WTC11 (cell line): ENCODE results near the gene RELB. TPM values are rescaled to one million over a fixed set of nuclear protein-coding genes. Genes with fewer than 3 reads are reported as not detected.

ENCODE experiments used
- ATAC-seq: fragments of 200-7000 bp; cut with Tn5 transposase; 2 replicates; pipeline ENCODE4 v1.10.0; 2021; ENCODE audit warnings: mild to moderate bottlenecking, moderate library complexity
- CTCF ChIA-PET: fragments of 300-600 bp; sonication (Branson Sonifier 250); formaldehyde crosslinking; loops from one replicate; lab custom pipeline; 2021; ENCODE audit warnings: antibody characterized with exemption; lab: Charles Lee
- POLR2A ChIA-PET: fragments of 350-600 bp; sonication (Branson Sonifier 250); formaldehyde crosslinking; loops from one replicate; lab custom pipeline; 2021; ENCODE audit warnings: antibody characterized with exemption; lab: Charles Lee
- DNase-seq: peaks from one replicate; pipeline ENCODE4 v3.0.0; 2021; ENCODE audit warnings: low spot score
- H3K27ac Mint-ChIP-seq: 2 replicates; pipeline ENCODE4 v1.8.0; 2021; ENCODE audit warnings: mixed read lengths
- H3K27me3 Mint-ChIP-seq: 2 replicates; pipeline ENCODE4 v1.8.0; 2021; ENCODE audit warnings: low read depth, mild to moderate bottlenecking, moderate library complexity, mixed read lengths
- H3K36me3 Mint-ChIP-seq: 2 replicates; pipeline ENCODE4 v1.8.0; 2021; ENCODE audit warnings: mixed read lengths
- H3K4me1 Mint-ChIP-seq: 2 replicates; pipeline ENCODE4 v1.8.0; 2022; ENCODE audit warnings: mixed read lengths
- H3K4me3 Mint-ChIP-seq: 2 replicates; pipeline ENCODE4 v1.8.0; 2021; ENCODE audit warnings: mild to moderate bottlenecking, moderate library complexity, mixed read lengths
- H3K9me3 Mint-ChIP-seq: 2 replicates; pipeline ENCODE4 v1.8.0; 2021; ENCODE audit warnings: mixed read lengths
- AR ChIP-seq: fragments of 250-450 bp; sonication (Bioruptor Pico); IDR thresholded peaks from 2 replicates; pipeline ENCODE4 v1.9.0; 2021; ENCODE audit warnings: mild to moderate bottlenecking
- ATF3 ChIP-seq: sonication (generic); formaldehyde crosslinking; conservative IDR thresholded peaks from 2 replicates; pipeline ENCODE4 v1.8.1; 2022; ENCODE audit warnings: mild to moderate bottlenecking, missing genetic modification reagents
- E2F5 ChIP-seq: sonication (generic); formaldehyde crosslinking; IDR thresholded peaks from 2 replicates; pipeline ENCODE4 v1.8.1; 2022; ENCODE audit warnings: mild to moderate bottlenecking, moderate library complexity, missing genetic modification reagents
- ETV6 ChIP-seq: sonication (generic); formaldehyde crosslinking; IDR thresholded peaks from 2 replicates; pipeline ENCODE4 v1.8.1; 2022; ENCODE audit warnings: mild to moderate bottlenecking, missing genetic modification reagents
- FOXK1 ChIP-seq: sonication (generic); formaldehyde crosslinking; IDR thresholded peaks from 2 replicates; pipeline ENCODE4 v1.8.0; 2022; ENCODE audit warnings: mild to moderate bottlenecking, moderate library complexity, missing genetic modification reagents
- GABPB1 ChIP-seq: sonication (generic); formaldehyde crosslinking; IDR thresholded peaks from 2 replicates; pipeline ENCODE4 v1.8.1; 2023; ENCODE audit warnings: mild to moderate bottlenecking, missing genetic modification reagents
- JAZF1 ChIP-seq: fragments of 250-450 bp; sonication (Bioruptor Pico); IDR thresholded peaks from 2 replicates; pipeline ENCODE4 v1.9.0; 2021; ENCODE audit warnings: moderate library complexity, mild to moderate bottlenecking, inconsistent platforms
- KAT7 ChIP-seq: sonication (generic); formaldehyde crosslinking; IDR thresholded peaks from 2 replicates; pipeline ENCODE4 v1.8.1; 2023; ENCODE audit warnings: missing genetic modification reagents, mild to moderate bottlenecking, borderline replicate concordance
- NFATC4 ChIP-seq: fragments of 250-450 bp; sonication (Bioruptor Pico); IDR thresholded peaks from 2 replicates; pipeline ENCODE4 v1.9.0; 2021; ENCODE audit warnings: mild to moderate bottlenecking
- NFE2L1 ChIP-seq: sonication (generic); formaldehyde crosslinking; IDR thresholded peaks from 2 replicates; pipeline ENCODE4 v1.8.1; 2023; ENCODE audit warnings: missing genetic modification reagents
- NFYB ChIP-seq: sonication (generic); formaldehyde crosslinking; conservative IDR thresholded peaks from 2 replicates; pipeline ENCODE4 v1.8.0; 2022; ENCODE audit warnings: low read depth, missing genetic modification reagents
- OVOL2 ChIP-seq: fragments of 250-450 bp; sonication (Bioruptor Pico); IDR thresholded peaks from 2 replicates; pipeline ENCODE4 v1.9.0; 2021; ENCODE audit warnings: mild to moderate bottlenecking, borderline replicate concordance
- SMAD4 ChIP-seq: sonication (generic); formaldehyde crosslinking; IDR thresholded peaks from 2 replicates; pipeline ENCODE4 v1.8.0; 2022; ENCODE audit warnings: mild to moderate bottlenecking, missing genetic modification reagents
- USF1 ChIP-seq: sonication (generic); formaldehyde crosslinking; IDR thresholded peaks from 2 replicates; pipeline ENCODE4 v1.8.0; 2022; ENCODE audit warnings: mild to moderate bottlenecking, missing genetic modification reagents
- ZBTB21 ChIP-seq: sonication (generic); formaldehyde crosslinking; IDR thresholded peaks from 2 replicates; pipeline ENCODE4 v1.8.1; 2023; ENCODE audit warnings: mild to moderate bottlenecking, missing genetic modification reagents, borderline replicate concordance
- ZNF263 ChIP-seq: sonication (generic); formaldehyde crosslinking; IDR thresholded peaks from 2 replicates; pipeline ENCODE4 v1.8.1; 2022; ENCODE audit warnings: low read depth, mild to moderate bottlenecking, moderate library complexity, missing genetic modification reagents
- ZNF396 ChIP-seq: fragments of 250-450 bp; sonication (Bioruptor Pico); IDR thresholded peaks from 2 replicates; pipeline ENCODE4 v1.8.0; 2021; ENCODE audit warnings: mild to moderate bottlenecking, moderate library complexity, borderline replicate concordance
- total RNA-seq: library from RNA; stranded (reverse); gene quantifications from 3 replicates; pipeline ENCODE4 v1.2.3, GENCODE V29; 2021
- TF ChIP-seq, protein P1 (sequence below): sonication (generic); formaldehyde crosslinking; IDR thresholded peaks from 2 replicates; pipeline ENCODE4 v1.8.0; 2022; ENCODE audit warnings: mild to moderate bottlenecking, missing genetic modification reagents
- TF ChIP-seq, protein P2 (sequence below): fragments of 250-450 bp; sonication (Bioruptor Pico); conservative IDR thresholded peaks from 2 replicates; pipeline ENCODE4 v1.9.0; 2021; ENCODE audit warnings: mild to moderate bottlenecking
- TF ChIP-seq, protein P3 (sequence below): sonication (generic); formaldehyde crosslinking; IDR thresholded peaks from 2 replicates; pipeline ENCODE4 v1.8.1; 2022; ENCODE audit warnings: low read depth, missing genetic modification reagents, borderline replicate concordance

Gene RELB
- total RNA-seq, 1 experiment from 2014 or later, result 8.9 TPM

GRCh38 chr19:45071545-45071938 is 70.3 kb downstream of the RELB start:
- peaks cover 18% of the 10 kb centered on the region; the same call in 1 of the 2 replicates for H3K36me3 Mint-ChIP-seq
- TF ChIP-seq ZNF396 (no peak), ZBTB21 (CRISPR knock-in tag) (no peak), NFATC4 (no peak), NFYB (CRISPR knock-in tag) (no peak)
- TF ChIP-seq, protein P1, sequence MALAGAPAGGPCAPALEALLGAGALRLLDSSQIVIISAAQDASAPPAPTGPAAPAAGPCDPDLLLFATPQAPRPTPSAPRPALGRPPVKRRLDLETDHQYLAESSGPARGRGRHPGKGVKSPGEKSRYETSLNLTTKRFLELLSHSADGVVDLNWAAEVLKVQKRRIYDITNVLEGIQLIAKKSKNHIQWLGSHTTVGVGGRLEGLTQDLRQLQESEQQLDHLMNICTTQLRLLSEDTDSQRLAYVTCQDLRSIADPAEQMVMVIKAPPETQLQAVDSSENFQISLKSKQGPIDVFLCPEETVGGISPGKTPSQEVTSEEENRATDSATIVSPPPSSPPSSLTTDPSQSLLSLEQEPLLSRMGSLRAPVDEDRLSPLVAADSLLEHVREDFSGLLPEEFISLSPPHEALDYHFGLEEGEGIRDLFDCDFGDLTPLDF (CRISPR knock-in tag), result no peak
- TF ChIP-seq, protein P2, sequence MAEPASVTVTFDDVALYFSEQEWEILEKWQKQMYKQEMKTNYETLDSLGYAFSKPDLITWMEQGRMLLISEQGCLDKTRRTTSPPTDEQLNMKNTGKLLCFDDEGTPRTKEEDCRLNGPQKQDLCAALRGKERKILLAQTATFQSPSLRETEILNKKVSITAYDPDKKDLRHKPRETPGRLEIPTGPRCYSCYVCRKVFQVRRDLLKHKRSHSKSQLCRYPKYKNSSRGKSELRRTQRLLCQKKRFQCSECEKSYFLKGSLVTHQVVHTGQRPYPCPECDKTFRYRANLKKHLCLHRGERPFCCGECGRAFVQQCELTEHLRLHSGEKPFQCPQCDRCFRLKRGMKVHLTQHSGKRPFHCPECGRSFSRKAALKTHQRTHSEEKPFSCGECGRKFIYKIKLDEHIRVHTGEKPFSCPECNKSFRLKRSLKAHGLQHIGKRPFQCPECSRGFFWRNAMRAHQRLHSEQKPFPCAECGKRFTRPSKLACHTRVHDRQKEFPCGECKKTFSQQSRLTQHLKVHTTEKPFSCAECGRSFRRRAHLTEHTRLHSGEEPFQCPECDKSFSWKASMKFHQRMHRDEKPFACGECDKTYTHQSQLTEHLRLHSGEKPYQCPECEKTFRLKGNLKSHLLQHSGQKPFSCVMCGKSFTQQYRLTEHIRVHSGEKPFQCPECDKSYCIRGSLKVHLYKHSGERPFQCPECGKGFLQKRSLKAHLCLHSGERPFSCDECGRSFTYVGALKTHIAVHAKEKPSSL (CRISPR knock-in tag), result no peak
- H3K27ac Mint-ChIP-seq, result no peak overlapping the region
- ChIA-PET CTCF (interaction anchor here (1.0 to 2.6 kb wide), 6 partner anchors 12 to 83 kb away, joined by 3 to 26 read pairs (median 4); no protein-coding TSS in a partner anchor), POLR2A (interaction anchor here (1.4 to 1.5 kb wide), 2 partner anchors 12 to 21 kb away, joined by 3 read pairs; partner anchors contain the start of gene PPP1R37)
- H3K27me3 Mint-ChIP-seq, result no peaks in the 10 kb centered on the region
- no peaks in the 10 kb centered on the region for H3K9me3 Mint-ChIP-seq
- peaks cover 11% of the 10 kb centered on the region for H3K4me1 Mint-ChIP-seq
- DNase-seq (no peak), ATAC-seq (no peak)
- H3K4me3 Mint-ChIP-seq, result no peak overlapping the region

DNA sequence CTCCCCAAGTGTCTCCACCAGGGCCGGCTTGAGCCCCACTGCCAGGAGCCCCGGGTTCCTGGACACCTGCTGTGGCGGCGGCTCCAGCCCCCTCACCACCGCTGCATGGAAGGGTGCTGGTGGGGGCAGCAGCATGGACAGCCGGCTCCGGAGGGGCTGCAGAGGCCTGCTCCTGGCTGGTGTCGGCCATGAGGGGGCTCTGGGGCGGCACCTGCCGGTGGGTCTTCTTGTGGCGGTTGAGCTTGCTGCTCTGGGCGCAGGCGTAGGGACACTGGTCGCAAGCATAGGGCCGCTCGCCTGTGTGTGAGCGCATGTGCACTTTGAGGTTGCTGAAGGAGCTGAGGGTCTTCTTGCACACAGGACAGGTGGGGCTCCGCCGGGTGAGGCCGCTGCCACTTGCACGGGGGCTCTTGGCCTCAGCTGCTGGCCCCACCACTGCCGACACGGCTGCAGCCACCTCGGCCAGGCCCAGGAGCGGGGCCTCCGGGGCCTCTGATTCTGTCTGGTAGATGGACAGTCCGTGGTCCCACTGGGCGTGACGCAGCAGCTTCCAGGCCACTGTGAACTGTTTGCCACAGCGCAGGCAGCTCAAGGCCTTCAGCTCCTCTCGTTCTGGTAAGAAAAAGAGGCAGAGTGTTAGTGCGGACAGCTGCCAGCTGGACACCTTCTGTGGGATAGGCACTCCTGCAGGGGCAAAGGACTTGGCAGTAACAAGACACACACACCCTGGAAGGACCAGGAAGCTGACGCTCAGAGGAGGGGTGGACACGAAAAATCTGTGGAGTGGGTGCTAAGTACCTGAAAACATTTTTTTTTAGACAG is 70.9 kb downstream of the RELB start:
- no peaks in the 10 kb centered on the region for H3K27me3 Mint-ChIP-seq
- DNase-seq (peak; percentile 29), ATAC-seq (no peak)
- H3K4me1 Mint-ChIP-seq, result peaks cover 18% of the 10 kb centered on the region
- 0 out of 2 replicates have a peak overlapping the region, but pooled peaks have one; percentile 36 for H3K27ac Mint-ChIP-seq
- ChIA-PET POLR2A (interaction anchor here (1.4 to 1.5 kb wide), 2 partner anchors 12 to 21 kb away, joined by 3 read pairs; partner anchors contain the start of gene PPP1R37), CTCF (interaction anchor here (0.6 to 2.6 kb wide), 10 partner anchors 13 to 83 kb away, joined by 3 to 26 read pairs (median 4); no protein-coding TSS in a partner anchor)
- TF ChIP-seq ATF3 (no peak), FOXK1 (no peak), ZNF263 (no peak), JAZF1 (CRISPR knock-in tag) (no peak), E2F5 (no peak), KAT7 (CRISPR knock-in tag) (no peak)
- TF ChIP-seq, protein P3, sequence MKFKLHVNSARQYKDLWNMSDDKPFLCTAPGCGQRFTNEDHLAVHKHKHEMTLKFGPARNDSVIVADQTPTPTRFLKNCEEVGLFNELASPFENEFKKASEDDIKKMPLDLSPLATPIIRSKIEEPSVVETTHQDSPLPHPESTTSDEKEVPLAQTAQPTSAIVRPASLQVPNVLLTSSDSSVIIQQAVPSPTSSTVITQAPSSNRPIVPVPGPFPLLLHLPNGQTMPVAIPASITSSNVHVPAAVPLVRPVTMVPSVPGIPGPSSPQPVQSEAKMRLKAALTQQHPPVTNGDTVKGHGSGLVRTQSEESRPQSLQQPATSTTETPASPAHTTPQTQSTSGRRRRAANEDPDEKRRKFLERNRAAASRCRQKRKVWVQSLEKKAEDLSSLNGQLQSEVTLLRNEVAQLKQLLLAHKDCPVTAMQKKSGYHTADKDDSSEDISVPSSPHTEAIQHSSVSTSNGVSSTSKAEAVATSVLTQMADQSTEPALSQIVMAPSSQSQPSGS (CRISPR knock-in tag), result no peak
- H3K9me3 Mint-ChIP-seq, result no peaks in the 10 kb centered on the region
- H3K36me3 Mint-ChIP-seq, result peaks cover 18% of the 10 kb centered on the region; the same call in 1 of the 2 replicates
- no peak overlapping the region for H3K4me3 Mint-ChIP-seq

DNA sequence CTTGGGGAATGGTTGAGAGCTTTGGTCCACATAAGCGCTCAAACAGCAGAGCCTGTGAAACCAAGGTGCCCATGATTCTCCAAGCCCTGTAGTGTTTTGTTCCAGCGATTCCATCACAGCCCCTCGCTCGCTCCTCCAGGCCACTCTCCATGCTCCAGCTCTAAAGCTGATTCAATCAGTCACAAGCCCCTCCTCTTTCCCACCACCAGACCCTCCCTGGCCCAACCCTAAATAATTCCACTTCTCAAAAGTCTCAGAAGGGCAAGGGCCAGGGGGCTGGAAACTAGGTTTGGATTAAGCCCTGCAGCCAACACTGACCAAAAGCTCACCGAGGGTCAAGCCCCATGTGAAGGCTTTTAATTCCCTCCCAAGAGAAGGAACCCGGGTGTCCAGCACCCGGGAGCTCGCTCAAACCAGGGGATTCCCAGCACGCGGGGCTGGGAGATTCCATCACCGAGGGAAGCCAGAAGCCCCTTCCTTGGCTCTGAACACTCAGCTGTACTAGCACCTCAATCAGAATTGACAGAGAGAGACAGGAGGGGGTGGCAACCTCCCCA is 73.6 kb downstream of the RELB start:
- ChIA-PET POLR2A (interaction anchor here (0.8 to 3.0 kb wide), 6 partner anchors 15 to 321 kb away, joined by 3 to 19 read pairs (median 4); partner anchors contain the start of genes PPP1R37 and RELB), CTCF (interaction anchor here (0.7 to 2.5 kb wide), 10 partner anchors 15 to 172 kb away, joined by 3 to 24 read pairs (median 6); partner anchors contain the start of genes BLOC1S3 and TRAPPC6A)
- ATAC-seq (no peak), DNase-seq (peak; percentile 25)
- H3K9me3 Mint-ChIP-seq, result no peaks in the 10 kb centered on the region
- H3K27me3 Mint-ChIP-seq, result no peaks in the 10 kb centered on the region
- H3K4me3 Mint-ChIP-seq, result peak overlapping the region; percentile 80
- H3K36me3 Mint-ChIP-seq, result peaks cover 12% of the 10 kb centered on the region; the same call in 1 of the 2 replicates
- peaks cover 28% of the 10 kb centered on the region for H3K4me1 Mint-ChIP-seq
- H3K27ac Mint-ChIP-seq, result peak overlapping the region; percentile 54
- TF ChIP-seq OVOL2 (CRISPR knock-in tag) (no peak), NFYB (CRISPR knock-in tag) (no peak), SMAD4 (CRISPR knock-in tag) (no peak), USF1 (CRISPR knock-in tag) (no peak), ETV6 (CRISPR knock-in tag) (no peak), AR (CRISPR knock-in tag) (no peak), GABPB1 (CRISPR knock-in tag) (no peak), NFATC4 (no peak), NFE2L1 (CRISPR knock-in tag) (no peak)
